Activated CD8-positive, alpha-beta memory T cell treated with anti-CD3 and anti-CD28 coated beads, Interleukin-2, amount 50 U/mL, for 48 hours (primary cell): ENCODE measurements around the gene ROBO1.

Experiments used
- DNase-seq: peaks from one replicate; pipeline ENCODE4 v3.0.0-alpha.2; 2020

ROBO1 gene

DNA sequence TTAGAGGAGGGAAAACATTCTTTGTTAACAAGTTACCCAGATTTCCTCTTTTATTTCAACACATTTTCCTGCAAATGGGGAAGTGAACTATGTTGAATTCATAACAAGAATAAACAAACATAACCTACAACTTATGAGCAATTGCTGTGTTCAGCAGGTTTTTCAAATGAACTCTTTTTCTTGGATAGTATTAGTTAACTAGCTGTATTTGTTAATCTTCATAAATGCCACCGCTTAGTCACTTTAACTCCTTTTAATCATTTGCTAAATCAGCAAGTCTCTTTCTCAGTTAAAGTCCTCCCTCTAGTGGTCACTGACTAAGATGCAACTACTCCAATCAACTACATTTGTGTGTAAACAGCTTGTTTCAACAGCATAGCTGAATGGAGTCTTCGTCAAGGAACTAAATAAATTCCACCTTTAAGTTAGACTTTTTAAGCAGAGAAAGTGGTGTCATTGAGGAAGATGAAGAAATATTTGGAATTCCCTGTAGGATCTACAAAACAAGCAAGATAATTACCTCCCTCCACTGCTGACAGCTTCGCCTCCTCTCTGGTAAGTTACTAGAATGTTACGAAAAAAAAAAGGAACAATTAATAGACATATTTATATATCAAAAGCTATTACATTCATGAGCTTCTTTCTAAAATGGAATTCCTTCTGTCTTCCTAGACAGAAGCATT, 1122.0 kb downstream of the ROBO1 start:
- no peak for DNase-seq

DNA sequence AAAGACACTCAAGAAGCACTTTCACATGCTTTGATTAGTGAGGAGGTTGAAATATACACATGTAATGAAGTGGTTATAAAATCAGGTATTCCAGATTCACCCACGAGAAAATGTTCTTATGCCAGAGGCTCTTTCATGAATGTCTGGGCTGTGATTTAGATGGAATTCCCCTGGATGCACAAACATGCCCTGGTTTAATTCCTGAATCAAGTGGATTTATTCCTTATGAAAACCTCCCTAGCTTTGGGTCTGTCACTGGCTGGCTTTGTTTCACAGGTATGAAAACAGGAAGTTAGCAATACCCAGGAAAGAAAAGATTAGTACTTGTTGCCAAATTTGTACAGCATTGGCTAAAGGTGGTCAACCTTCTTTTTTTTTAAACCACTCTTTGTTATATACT, 1123.0 kb downstream of the ROBO1 start:
- DNase-seq, result no peak

DNA sequence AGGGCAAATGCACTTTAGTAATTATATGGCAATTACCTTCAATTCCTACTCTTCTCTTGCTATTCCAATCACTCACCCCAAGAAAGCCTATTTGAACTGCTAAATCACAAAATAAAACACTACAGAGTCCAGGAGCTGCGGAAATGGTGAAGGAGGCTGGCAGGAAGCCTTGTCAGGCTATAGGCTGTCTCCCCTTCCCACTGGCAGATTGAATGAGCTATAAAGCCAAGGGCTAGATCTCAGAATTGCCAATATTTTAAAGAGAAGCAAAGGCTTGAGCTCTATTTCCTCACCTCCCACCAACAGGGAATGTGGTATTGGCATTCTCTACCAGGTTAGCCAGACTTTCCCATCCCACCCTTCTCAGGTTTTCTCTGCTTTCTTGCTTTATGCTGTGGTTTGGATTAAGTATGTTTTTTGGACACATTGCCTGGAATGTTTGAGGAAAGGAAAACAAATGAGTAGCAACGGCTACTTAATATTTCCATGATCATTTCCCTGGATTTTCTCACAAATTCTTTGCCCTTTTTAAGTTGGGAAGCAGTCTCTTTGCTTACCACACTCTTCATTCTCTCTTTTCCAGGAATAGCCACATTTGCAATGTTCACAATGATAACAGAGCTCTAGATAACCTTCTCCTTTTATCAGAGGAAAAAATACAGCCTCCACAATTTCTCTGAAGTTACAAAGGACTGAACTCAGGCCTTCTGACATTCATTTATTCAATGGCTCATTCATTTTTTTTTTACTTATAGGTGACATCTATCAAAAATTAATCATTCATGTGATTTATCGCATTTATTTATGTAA, 1125.4 kb downstream of the ROBO1 start:
- DNase-seq, result no peak

DNA sequence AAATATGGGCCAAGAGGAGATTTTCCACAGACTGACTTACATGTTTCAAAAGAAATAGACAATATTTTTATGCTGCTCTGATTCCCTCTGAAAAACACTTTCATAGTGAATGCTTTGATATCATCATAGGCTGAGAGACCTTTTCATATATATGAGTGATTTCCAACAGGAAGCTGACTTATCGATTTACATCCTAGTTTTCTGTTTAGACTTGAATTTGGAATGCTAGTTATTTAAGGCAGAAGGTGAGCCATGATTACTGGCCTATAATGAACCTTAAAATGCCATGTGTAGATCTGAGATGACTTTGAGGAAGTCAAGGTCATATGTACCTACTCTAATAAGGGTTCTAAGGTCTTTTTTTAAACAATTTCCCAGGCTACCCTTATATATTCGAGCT, 1126.1 kb downstream of the ROBO1 start:
- no peak for DNase-seq

DNA sequence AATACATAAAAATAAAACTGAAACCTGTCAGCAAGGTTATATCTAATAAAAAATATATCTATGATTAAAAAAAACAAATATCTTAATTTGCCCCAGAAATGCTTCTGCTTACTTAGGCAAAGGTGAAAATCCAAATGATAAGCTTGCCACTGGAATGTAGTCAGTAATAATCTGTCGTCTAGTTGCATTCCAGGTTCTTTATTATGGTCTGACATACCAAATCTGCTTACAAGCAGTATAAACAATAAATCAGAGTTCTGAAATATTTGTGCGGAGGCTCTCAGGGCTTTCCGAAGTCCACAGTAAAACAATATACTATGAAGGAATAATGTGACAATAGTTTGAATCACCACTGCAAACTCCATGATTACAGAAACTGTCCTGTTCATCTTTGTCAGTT, 1133.5 kb downstream of the ROBO1 start:
- DNase-seq, result no peak

DNA sequence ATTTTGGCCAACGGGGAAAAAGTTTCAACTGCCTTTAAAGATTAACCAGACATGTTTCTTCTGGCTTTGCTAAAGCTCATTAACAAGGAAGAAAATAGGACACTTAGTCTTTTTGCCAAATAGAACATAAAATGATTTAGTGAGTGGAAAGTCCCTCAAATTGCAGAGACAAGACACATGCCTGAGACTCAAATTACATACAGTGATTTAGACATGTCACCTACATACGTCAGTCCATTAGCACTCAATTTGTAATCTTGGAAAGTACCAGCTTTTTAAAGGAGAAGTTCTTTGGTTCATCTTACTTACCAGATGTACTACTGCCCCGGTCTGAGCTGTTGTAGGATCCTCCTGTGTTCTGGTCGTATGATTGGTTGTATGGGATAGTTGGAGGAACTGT, 1134.2 kb downstream of the ROBO1 start:
- DNase-seq, result no peak

DNA sequence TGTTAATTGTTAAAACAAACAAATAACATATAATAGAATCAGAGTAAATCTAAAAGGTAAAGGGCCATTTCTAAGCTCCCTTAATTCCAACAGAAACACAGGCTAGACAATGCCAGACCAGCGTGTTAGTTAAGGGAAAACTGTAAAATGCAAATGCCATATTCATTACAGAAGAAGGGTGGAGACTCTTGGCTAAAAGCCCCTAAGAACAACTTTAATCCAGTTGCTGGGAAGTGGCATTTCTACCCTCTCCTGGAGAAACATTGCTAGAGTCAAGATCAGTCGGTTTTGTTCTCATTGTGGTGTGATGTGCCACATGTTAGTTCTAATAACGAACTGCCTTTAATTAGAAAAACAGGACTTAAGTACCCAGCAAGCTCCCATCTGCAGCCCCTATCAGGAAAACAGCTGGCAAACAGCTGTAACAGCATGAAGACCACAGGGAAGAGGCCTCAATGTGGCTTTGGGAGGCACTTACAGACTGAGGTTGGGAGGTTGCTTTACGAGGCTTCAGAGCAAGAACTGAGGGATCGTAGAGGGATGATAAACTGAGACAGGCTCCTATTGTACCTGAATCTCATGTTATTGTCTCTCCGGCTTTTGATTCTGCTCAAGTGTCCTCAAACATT, 1134.8 kb downstream of the ROBO1 start:
- no peak for DNase-seq

DNA sequence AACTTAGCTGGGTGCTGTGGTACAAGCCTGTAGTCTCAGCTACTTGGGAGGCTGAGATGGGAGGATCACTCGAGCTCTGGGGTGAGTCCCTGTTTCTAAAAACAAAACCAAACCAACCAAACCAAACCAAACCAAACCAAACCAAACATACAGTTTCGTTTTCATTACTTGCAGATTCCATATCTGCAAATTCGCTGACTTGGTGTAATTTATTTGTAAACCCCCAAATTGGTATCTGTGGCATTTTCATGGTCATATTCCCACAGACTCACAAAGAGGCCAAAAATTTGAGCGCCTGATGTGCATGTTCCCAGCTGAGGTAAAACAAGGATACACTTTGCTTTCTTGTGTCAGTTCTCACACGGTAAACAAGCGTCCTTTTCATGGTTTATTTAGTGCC, 1138.3 kb downstream of the ROBO1 start:
- no peak for DNase-seq

DNA sequence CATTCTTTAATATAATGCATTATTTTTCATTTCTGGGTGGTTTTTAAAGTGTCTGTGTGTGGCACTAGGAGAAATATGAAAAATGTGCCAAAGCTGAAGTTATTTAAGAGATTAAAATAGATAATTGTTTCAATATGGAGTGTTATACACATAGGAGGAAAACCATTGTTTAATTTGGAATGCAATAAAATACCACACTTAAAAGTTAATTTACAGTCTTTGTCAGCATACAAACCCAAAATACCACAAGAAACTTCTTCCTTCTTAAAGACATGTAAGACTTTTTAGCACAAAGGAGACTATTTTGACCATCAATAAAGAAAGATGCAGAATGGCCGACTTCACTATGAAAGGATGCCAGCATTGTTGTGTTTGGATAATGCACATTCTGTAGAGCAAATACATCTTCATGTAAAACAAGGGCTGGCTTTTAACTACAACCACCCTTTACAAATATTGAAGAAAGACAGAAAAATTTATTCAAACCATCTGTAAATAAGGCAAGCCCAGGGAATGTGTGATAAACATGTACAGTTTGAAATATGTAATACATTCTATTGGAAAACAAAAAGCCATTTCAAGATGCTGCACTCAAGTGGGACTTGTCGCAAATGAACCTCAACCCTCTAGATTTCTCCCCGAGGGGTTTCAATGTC, 1146.6 kb downstream of the ROBO1 start:
- no peak for DNase-seq

DNA sequence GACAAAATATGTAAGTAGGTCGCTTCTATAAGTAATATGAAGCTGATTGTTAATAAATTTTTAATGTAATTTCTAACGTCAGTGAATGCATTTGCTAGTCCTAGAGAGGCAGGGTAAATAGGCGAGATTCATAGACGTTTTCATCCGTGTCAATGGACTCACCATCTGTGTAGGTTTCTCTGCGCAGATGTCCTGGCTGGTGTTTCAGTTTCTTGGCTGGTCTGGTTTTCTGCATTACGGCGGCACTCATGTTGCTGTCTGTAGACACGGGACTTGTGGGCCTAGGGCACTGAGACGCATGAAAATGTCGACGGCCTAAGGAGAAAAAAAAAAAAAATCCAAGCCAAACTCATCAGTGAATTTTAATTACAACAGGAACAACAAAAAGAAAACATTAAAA, 1153.3 kb downstream of the ROBO1 start:
- DNase-seq, result no peak

DNA sequence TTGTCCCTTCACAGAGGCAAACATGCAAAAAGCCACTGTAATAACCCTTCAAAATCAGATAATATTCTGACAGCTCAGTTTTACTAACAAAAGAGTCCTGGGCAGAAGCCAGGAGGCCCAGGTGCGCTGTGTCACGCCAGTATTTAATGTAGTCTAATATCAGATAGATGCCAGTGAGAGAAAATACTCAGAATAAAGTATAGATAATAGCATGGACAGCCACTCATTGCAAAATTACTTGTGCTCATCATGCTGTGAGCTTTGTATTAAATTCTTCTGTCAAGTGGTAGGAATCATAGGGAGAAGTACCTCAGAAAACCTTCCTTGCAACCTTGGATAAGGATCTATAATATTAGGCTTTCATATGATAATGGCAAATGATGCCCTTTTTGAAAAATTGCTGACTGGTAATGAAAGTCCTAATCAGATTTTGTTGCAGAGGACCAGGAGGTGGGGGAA, 1154.3 kb downstream of the ROBO1 start:
- DNase-seq, result no peak

DNA sequence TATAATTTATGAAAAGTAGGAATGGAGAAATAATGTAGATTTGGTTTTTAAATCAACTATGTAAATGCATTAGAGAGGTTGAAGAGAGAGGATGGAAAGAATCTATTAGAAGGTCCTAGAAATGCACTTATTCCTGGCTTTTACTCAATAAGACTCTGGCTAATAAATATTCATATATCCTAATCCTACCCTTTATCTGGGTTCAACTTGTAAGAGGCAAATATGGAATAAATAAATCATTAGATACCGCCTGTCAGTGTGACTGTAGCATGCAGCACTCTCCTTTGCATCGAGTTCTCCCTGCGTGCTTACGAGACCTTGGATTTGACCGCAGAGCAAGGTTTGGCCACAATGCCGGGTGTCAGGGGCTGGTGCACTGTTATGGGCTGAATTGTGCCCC, 1156.5 kb downstream of the ROBO1 start:
- no peak for DNase-seq

DNA sequence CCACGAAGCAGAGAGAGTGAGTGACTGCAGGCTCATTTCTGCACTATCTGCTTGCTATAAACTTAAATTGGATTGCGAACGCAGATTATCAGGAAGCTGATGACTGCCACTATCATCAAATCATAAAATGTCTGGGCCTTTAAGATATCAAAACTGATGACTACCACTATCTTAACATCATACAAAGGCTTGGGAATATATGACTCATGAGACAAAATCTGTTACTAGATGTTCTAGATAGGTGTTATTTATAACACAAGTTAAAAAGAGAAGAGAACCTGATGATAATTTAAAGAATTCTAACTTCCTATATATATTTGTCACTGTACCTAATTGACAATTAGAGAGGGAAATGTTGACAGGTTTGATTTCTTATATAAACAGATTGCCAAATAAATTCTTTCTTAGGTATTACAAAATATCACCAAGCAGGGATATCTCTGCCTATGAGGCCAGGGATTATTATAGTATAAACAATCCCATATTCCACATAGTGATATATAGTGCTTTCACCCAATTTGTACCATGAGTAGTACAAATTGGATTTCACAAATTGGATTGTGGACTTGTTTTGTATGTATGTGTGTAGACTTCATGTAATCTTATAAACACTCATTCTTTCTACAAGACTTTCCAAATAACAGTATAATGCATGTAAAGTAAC, 1157.2 kb downstream of the ROBO1 start:
- DNase-seq, result no peak

DNA sequence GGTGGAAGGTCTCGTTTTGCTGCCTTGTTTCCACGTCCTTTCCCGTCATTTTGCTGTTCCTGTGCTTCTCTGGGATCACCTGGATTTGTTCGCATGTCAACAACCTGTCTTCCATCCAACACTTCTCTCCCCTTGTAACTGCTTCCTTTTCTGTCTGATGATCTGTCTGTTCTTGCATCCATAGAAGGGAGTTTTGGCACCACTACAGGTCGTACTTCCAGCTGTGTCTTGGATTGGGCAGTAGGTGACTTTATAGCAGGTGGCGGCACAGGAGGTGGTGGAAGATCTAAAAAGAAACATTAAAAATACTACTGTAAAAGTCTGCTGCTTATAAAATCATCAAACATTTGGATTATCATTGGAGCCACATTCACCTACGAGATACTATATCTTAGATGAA, 1161.0 kb downstream of the ROBO1 start:
- no peak for DNase-seq

DNA sequence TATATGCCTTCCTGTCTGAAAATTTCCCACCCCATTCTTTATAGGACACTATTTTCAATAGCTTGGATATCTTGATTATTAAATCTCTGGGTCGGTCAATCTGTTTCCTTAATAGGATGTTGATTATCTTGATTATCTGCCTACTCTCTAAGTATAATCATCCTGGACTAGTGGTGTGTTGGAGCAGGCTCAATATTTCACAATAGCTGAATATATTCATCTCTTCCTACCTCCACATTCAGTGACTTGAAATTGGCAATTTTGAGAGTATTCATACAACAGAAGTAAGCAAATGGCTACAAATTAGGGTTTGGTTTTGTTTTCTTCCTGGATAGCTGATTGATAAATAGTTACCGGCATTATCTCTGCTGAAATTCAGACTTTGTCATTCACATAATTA, 1162.6 kb downstream of the ROBO1 start:
- DNase-seq, result no peak

DNA sequence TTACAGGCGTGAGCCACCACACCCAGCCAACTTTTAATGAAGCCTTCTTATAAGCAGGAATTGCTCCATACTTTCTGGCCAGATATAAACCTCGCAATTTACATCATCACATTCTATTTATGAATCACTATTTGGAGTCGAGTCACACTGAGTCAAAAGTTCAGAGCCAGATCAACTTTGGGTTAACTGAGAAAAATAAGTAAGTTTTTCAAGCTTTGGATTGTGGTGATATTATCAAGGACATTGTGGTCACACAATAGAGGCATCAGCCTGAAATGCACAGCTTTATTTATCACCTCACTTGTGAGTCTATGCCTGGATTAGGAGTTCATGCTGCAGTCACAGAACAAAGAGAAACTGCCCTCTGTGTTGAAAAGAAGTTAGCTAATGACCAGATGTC, 1163.5 kb downstream of the ROBO1 start:
- no peak for DNase-seq

DNA sequence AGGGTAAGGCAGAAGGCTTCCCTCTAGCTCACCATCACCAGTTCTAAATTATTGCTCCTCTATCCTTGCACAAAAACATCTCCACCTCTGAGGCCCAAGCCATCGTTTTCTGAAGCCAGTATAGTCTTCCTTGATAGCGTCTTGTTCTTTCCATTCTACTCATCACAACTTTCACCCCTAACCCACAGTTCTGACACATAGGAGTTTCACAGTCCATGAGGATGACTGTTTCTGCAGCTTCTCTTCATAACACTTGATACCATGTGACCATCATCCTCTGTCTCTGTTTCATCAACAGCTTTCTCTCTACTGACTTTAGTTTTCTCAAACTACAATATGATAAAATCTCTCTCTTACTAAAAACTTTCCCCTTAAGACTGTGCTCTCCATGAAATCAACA, 1166.5 kb downstream of the ROBO1 start:
- no peak for DNase-seq

DNA sequence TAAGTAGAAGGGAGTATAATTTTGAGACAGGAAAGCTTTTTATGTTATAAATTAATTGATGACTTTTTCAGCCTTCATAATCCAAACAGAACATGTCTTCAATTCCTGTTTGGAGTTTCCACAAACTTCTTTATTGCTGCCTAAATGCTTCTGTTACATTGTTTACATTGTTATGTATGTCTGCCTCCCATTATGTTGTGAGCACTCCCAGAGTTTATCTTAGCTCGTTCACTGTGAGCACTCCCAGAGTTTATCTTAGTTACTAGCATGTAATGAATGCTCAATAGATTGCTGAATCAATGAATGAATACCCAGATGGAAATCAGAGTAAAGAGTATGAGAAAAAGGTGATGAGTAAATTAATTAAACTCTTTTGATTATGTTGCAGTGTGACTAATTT, 1178.0 kb downstream of the ROBO1 start:
- no peak for DNase-seq

DNA sequence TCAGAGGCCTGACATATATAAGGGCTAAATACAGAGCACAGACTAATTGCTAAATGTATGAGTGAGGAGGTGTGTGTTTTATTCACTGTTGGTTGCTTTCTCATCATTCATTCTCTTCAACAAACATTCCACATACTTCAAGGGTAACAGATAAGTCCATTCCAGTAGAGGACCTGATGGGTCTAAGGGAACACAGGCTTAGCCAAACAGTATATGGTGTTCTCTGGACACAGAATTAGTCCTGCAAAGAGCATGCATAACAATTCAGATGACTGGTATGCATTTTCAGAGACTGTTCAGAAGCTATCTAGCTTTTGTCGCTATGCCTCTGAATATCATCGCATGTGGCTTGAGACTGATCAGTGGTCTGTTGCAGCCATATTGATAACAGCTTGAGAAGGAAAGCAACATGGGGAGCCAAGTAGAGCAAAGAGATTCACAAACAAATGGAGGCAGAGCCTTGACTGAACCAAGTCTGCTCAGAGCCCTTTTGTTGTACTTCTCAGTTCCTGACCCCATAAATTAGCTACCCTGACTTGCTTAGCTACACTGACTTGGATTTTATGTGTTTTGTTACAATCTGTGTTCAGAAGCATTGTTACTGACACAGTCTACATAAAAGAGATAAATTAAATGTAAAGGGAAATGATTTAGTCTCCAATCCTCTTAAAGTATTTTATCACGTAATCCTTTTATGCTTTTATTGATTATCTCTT, 1178.7 kb downstream of the ROBO1 start:
- no peak for DNase-seq

DNA sequence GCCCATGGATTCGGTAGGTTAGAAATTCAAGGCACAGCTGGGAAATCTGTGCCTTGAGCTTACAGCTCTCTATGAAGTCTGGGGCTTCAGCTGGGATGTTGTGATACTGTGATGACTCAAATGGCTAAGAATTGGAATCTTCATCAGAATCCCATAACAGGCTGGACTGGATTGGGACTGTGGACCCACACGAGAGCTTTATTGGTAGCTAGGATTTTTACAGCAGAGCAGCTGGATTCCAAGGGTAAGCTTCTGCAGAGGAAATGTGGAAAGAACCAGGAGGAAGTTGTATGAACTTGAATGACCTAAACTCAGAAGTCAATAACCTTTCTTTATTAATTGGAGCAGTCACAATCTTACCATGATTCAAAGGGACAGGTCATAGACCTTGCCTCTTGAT, 1187.1 kb downstream of the ROBO1 start:
- DNase-seq, result no peak

DNA sequence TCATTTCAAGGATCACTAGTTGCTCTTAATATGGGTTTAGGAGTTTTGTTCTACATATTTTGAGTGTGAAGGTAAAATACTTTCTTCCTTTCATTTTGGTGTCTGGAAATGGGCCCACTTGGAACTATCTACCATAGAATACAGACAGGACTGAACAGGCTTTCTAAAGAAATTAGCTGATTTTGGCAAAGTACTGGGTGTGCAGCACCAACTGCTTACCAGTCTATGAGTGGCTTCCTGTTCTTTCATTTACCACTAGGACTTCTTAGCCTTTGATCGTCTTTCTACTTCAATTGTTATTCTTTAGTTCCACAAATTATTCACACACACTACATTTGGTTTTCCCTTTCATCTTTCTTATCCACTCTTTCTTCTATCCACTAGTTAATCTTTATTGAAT, 1196.3 kb downstream of the ROBO1 start:
- DNase-seq, result no peak

DNA sequence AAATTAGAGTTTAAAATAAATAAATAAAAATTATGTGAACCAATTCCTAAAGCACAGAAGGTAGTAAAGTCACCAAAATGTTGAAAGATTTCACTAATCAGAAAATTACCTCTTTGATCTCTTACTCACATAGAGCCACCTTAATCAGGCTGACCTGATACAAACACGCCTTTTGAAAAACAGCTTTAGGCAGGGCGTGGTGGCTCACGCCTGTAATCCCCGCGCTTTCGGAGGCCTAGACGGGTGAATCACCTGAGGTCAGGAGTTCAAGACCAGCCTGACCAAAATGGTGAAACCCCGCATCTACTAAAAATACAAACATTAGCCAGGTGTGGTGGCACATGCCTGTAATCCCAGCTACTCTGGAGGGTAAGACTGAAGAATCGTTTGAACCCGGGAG, 1197.3 kb downstream of the ROBO1 start:
- no peak for DNase-seq
